Testis (tissue), 2 donors: Measurements from ENCODE around the gene PJVK.

ENCODE experiments used
- CTCF ChIP-seq, 3 experiments: fragments of 450-650 bp in 2 of 3; fragments of 200-600 bp in 1 of 3; sonication (generic) in 1 of 3; IDR thresholded peaks; one replicate each; pipeline ENCODE4 v1.5.1; 2016 to 2019; ENCODE audit warnings: antibody characterized with exemption in 3 of 3, mild to moderate bottlenecking in 2 of 3, moderate library complexity in 1 of 3
- POLR2A ChIP-seq: fragments of 450-650 bp; IDR thresholded peaks from one replicate; pipeline ENCODE4 v1.6.1; 2017; ENCODE audit warnings: antibody characterized with exemption, mild to moderate bottlenecking, moderate library complexity

GRCh38 chr2:178506949-178507348 lies 55.8 kb downstream of the PJVK start:
- TF ChIP-seq CTCF (IDR thresholded peaks at IDR 0.05) (no peak), POLR2A (no peak)
